Measurements from ENCODE around the gene FAM20A.
A peak's percentile ranks its signal among the peaks of the same experiment; 100 is the strongest.

The FAM20A gene

DNA sequence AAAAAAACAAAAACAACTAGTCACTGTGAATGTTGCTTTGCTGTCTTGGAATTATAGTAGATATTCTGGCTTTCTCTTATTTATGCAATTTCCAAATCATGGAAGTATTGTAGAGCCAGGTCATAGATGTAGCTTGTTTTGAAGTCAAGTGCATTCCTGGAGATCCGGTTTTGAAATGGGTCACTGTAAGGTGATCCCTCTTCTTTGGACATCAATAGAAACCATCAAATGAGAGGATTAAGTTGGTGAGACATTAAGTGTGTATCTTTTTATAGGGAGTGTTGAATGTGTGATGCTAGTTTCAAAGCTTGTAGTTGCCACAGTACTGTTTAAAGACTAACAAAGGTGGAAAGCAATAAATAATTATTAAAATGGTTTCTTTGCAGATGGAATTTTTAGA, 84.4 kb downstream of the FAM20A start:
- H3K36me3 ChIP-seq (ENCODE audit: insufficient read depth, low read length), result peaks cover 44% of the 10 kb centered on the region
- H2AFZ ChIP-seq (ENCODE audit: low read length), result no peak overlapping the region
- peaks cover 63% of the 10 kb centered on the region for H4K20me1 ChIP-seq (ENCODE audit: insufficient read depth, low read length, poor library complexity, severe bottlenecking)
- peak overlapping the region; percentile 90 for H3K4me3 ChIP-seq (ENCODE audit: low read length, poor library complexity, severe bottlenecking)
- TF ChIP-seq, protein P1, sequence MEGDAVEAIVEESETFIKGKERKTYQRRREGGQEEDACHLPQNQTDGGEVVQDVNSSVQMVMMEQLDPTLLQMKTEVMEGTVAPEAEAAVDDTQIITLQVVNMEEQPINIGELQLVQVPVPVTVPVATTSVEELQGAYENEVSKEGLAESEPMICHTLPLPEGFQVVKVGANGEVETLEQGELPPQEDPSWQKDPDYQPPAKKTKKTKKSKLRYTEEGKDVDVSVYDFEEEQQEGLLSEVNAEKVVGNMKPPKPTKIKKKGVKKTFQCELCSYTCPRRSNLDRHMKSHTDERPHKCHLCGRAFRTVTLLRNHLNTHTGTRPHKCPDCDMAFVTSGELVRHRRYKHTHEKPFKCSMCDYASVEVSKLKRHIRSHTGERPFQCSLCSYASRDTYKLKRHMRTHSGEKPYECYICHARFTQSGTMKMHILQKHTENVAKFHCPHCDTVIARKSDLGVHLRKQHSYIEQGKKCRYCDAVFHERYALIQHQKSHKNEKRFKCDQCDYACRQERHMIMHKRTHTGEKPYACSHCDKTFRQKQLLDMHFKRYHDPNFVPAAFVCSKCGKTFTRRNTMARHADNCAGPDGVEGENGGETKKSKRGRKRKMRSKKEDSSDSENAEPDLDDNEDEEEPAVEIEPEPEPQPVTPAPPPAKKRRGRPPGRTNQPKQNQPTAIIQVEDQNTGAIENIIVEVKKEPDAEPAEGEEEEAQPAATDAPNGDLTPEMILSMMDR (conservative IDR thresholded peaks at IDR 0.05; ENCODE audit: low read length), result no peak
- H3K4me1 ChIP-seq (ENCODE audit: insufficient read depth, low read length, poor library complexity, severe bottlenecking), result peaks cover 32% of the 10 kb centered on the region
- no peaks in the 10 kb centered on the region for H3K27me3 ChIP-seq (ENCODE audit: insufficient read depth, low read length, poor library complexity, severe bottlenecking)
- no peaks in the 10 kb centered on the region for H3F3A ChIP-seq (ENCODE audit: low read depth)
- peaks cover 86% of the 10 kb centered on the region for H3K79me2 ChIP-seq (ENCODE audit: insufficient read depth, low read length)
- H3K4me2 ChIP-seq (ENCODE audit: low read depth, low read length, poor library complexity, severe bottlenecking), result peak overlapping the region; percentile 85
- no peak overlapping the region for H3K9ac ChIP-seq (ENCODE audit: low read depth, low read length, poor library complexity, severe bottlenecking)
- H3K9me3 ChIP-seq (ENCODE audit: insufficient read depth, low read depth, low read length), result no peaks in the 10 kb centered on the region; the same call in 1 of the 2 replicates
- no peaks in the 10 kb centered on the region for H3K9me2 ChIP-seq (replicated peaks; ENCODE audit: low read depth, low read length)

DNA sequence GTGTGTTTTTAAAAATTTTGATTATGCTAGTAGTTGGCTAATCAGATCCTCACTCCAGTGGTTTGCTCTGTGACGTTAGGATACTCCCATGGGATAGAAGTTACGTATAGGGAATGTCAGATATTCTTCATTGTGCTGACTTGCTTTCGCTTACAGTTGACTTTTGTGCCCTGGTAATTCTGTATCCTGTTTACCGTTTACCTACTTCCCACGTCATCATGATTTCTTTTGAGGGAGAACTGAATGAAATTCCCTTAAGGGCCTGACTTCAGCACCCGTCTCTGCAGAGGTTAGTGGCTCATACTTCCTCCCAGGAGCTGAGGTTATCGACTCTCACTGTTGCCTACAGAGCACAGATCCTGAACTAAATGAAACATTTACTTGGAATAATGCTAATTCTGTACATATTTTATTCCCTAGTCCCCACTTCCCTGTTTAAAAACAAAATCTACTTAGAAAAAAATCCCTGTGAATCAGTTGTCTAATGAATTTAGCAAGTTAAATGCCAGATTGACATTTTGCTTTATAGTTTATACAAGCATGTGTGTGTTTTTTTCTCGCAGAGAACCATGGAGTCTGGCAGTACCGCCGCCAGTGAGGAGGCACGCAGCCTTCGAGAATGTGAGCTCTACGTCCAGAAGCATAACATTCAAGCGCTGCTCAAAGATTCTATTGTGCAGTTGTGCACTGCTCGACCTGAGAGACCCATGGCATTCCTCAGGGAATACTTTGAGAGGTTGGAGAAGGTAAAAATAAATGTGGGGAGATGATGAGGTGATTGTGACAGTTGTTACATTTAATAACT, 86.1 kb downstream of the FAM20A start:
- Histone ChIP-seq H3K27me3 (ENCODE audit: insufficient read depth, low read length, poor library complexity, severe bottlenecking) (no peaks in the 10 kb centered on the region), H2AFZ (ENCODE audit: low read length) (no peak overlapping the region), H3K4me2 (ENCODE audit: low read depth, low read length, poor library complexity, severe bottlenecking) (peak overlapping the region; percentile 85), H3K9ac (ENCODE audit: low read depth, low read length, poor library complexity, severe bottlenecking) (peak overlapping the region; percentile 89), H3K79me2 (ENCODE audit: insufficient read depth, low read length) (peaks cover 77% of the 10 kb centered on the region), H3F3A (ENCODE audit: low read depth) (no peaks in the 10 kb centered on the region), H3K4me3 (ENCODE audit: low read length, poor library complexity, severe bottlenecking) (peak overlapping the region; percentile 90), H3K9me3 (ENCODE audit: insufficient read depth, low read depth, low read length) (no peaks in the 10 kb centered on the region; the same call in 1 of the 2 replicates), H4K20me1 (ENCODE audit: insufficient read depth, low read length, poor library complexity, severe bottlenecking) (peaks cover 58% of the 10 kb centered on the region), H3K4me1 (ENCODE audit: insufficient read depth, low read length, poor library complexity, severe bottlenecking) (peaks cover 44% of the 10 kb centered on the region), H3K9me2 (replicated peaks; ENCODE audit: low read depth, low read length) (no peaks in the 10 kb centered on the region), H3K36me3 (ENCODE audit: insufficient read depth, low read length) (peaks cover 44% of the 10 kb centered on the region)
- TF ChIP-seq, protein P1 (conservative IDR thresholded peaks at IDR 0.05; ENCODE audit: low read length), result no peak
- no peak for TF ChIP-seq EZH2phosphoT487 (IDR thresholded peaks at IDR 0.05; ENCODE audit: borderline replicate concordance)

DNA sequence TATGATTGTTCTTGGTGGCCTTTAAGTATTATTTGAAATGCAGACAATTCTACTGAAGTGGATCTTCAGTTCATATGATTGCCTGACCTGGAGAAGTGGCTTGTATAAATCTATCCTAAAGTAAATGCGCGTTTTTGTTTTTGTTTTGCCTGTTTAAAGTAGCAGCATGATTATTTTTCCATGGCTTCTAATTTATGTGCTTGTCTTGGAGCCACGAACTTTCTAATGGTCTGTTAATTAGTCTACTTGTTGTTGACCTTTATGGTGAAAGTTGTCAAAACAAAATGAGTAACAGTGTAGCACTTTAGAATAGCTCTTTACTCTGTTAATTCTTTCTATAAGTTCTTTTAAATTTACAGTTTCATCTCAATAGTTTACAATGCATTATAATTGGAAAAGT, 87.2 kb downstream of the FAM20A start:
- Histone ChIP-seq H3K9me2 (replicated peaks; ENCODE audit: low read depth, low read length) (no peaks in the 10 kb centered on the region), H3K9ac (ENCODE audit: low read depth, low read length, poor library complexity, severe bottlenecking) (peak overlapping the region; percentile 89), H3K4me1 (ENCODE audit: insufficient read depth, low read length, poor library complexity, severe bottlenecking) (peaks cover 52% of the 10 kb centered on the region), H3K27me3 (ENCODE audit: insufficient read depth, low read length, poor library complexity, severe bottlenecking) (no peaks in the 10 kb centered on the region), H3K79me2 (ENCODE audit: insufficient read depth, low read length) (peaks cover 67% of the 10 kb centered on the region), H3K9me3 (ENCODE audit: insufficient read depth, low read depth, low read length) (no peaks in the 10 kb centered on the region; the same call in 1 of the 2 replicates), H4K20me1 (ENCODE audit: insufficient read depth, low read length, poor library complexity, severe bottlenecking) (peaks cover 52% of the 10 kb centered on the region), H3F3A (ENCODE audit: low read depth) (no peaks in the 10 kb centered on the region), H3K4me3 (ENCODE audit: low read length, poor library complexity, severe bottlenecking) (peak overlapping the region; percentile 90), H3K4me2 (ENCODE audit: low read depth, low read length, poor library complexity, severe bottlenecking) (peak overlapping the region; percentile 85), H2AFZ (ENCODE audit: low read length) (no peak overlapping the region), H3K36me3 (ENCODE audit: insufficient read depth, low read length) (peaks cover 36% of the 10 kb centered on the region)
- TF ChIP-seq, protein P1 (conservative IDR thresholded peaks at IDR 0.05; ENCODE audit: low read length), result no peak
- TF ChIP-seq EZH2phosphoT487 (IDR thresholded peaks at IDR 0.05; ENCODE audit: borderline replicate concordance), result no peak
